Coronary artery (tissue), 2 donors: ENCODE measurements around the gene NPAS3.

Source experiments
- DNase-seq: peaks from one replicate; pipeline ENCODE4 v3.0.0-alpha.2; 2017; ENCODE audit warnings: low spot score
- H3K27ac ChIP-seq, 2 donors: fragments of 200-600 bp; sonication (generic); one replicate each; pipeline ENCODE4 v1.5.1; 2016 to 2019
- H3K4me3 ChIP-seq: fragments of 200-600 bp; sonication (generic); 2 replicates; pipeline ENCODE4 v1.5.1; 2016; ENCODE audit warnings: mild to moderate bottlenecking, moderate library complexity
- CTCF ChIP-seq: fragments of 200-600 bp; sonication (generic); IDR thresholded peaks from one replicate; pipeline ENCODE4 v1.5.1; 2019; ENCODE audit warnings: antibody characterized with exemption

The NPAS3 gene

GRCh38 chr14:33774161-33774560 is 835.5 kb downstream of the NPAS3 start:
- no peak for TF ChIP-seq CTCF
- no peak for DNase-seq
- no peak overlapping the region for H3K27ac ChIP-seq

GRCh38 chr14:33774723-33775470 is 836.2 kb downstream of the NPAS3 start:
- TF ChIP-seq CTCF, result no peak
- Histone ChIP-seq H3K4me3 (no peak overlapping the region), H3K27ac (no peak overlapping the region)
- no peak for DNase-seq

More at GRCh38 chr14:33774161-33774560, 835.5 kb downstream of the NPAS3 start:
- H3K4me3 ChIP-seq, result no peak overlapping the region

GRCh38 chr14:33776871-33777270 is 838.2 kb downstream of the NPAS3 start:
- Histone ChIP-seq H3K27ac (no peak overlapping the region), H3K4me3 (no peak overlapping the region)
- DNase-seq, result no peak
- TF ChIP-seq CTCF, result no peak

GRCh38 chr14:33777681-33778080 is 839.0 kb downstream of the NPAS3 start:
- H3K27ac ChIP-seq, result no peak overlapping the region
- no peak for TF ChIP-seq CTCF
- H3K4me3 ChIP-seq, result no peak overlapping the region
- DNase-seq, result no peak

GRCh38 chr14:33780035-33780434 is 841.4 kb downstream of the NPAS3 start:
- no peak for DNase-seq
- TF ChIP-seq CTCF, result no peak

GRCh38 chr14:33781236-33781635 is 842.6 kb downstream of the NPAS3 start:
- Histone ChIP-seq H3K27ac (no peak overlapping the region), H3K4me3 (no peak overlapping the region)
- no peak for DNase-seq
- no peak for TF ChIP-seq CTCF

More at GRCh38 chr14:33780035-33780434, 841.4 kb downstream of the NPAS3 start:
- Histone ChIP-seq H3K27ac (no peak overlapping the region), H3K4me3 (no peak overlapping the region)

- no peak for TF ChIP-seq CTCF
- no peak overlapping the region for H3K27ac ChIP-seq
- no peak for DNase-seq
- H3K4me3 ChIP-seq, result no peak overlapping the region
Observed at GRCh38 chr14:33782923-33783322, 844.2 kb downstream of the NPAS3 start.
